ENCODE results near the gene RBP5. TPM values are rescaled to one million over a fixed set of nuclear protein-coding genes. Genes with fewer than 3 reads are reported as not detected.

Gene RBP5
- total and polyA plus RNA-seq, 9 of the 15 experiments (the other 6 are each of a cell fraction or from before 2014, with no cell fraction given), result 8.6 to 22.5 (median 11.4) TPM

DNA sequence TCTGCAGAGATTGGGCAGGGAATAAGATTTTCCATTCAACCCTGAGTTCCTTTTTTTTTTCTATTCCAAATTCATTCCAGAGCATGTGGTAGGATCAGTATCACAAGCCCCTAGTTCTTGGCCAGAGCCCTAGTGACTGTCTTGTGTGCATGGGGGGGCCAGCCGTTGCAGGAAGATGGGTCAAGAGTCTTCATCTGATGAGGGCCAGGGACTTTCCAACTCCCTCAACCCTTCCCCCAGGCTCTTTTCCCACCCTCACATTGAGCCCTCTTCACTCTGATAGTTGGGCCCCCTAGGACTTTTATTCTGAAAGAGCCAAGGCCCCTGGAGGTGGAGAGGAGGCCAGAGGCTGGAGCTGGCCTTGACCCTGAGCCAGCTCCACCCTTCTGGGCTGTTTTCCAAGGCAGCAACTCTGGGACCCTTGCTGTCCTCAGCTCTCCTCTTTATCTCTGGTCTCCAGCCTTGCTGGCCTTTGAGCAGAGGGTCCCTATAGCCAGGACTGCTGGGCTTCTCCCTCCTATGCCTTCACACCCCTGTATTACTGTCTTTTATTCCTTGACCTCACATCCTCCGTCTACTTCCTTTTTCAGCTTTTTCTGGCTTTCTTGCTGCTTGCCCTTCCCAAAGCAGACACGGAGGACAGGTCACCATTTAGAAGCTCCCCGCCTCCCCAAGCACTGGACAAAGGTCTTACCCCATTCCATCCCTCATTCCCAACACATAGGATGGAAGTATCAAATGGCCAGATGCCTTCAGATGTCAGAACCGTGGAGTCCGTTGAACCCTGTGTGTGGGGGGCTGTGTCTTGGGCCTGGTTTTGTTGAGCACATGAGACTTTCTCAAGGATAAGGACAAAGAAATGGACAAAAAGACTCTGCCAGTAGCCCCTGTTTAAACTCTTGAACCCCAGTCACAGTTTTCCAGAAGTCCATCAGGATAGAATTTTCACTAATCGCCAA is 5.6 kb downstream of the RBP5 start (continued):
- TF ChIP-seq, protein P1, sequence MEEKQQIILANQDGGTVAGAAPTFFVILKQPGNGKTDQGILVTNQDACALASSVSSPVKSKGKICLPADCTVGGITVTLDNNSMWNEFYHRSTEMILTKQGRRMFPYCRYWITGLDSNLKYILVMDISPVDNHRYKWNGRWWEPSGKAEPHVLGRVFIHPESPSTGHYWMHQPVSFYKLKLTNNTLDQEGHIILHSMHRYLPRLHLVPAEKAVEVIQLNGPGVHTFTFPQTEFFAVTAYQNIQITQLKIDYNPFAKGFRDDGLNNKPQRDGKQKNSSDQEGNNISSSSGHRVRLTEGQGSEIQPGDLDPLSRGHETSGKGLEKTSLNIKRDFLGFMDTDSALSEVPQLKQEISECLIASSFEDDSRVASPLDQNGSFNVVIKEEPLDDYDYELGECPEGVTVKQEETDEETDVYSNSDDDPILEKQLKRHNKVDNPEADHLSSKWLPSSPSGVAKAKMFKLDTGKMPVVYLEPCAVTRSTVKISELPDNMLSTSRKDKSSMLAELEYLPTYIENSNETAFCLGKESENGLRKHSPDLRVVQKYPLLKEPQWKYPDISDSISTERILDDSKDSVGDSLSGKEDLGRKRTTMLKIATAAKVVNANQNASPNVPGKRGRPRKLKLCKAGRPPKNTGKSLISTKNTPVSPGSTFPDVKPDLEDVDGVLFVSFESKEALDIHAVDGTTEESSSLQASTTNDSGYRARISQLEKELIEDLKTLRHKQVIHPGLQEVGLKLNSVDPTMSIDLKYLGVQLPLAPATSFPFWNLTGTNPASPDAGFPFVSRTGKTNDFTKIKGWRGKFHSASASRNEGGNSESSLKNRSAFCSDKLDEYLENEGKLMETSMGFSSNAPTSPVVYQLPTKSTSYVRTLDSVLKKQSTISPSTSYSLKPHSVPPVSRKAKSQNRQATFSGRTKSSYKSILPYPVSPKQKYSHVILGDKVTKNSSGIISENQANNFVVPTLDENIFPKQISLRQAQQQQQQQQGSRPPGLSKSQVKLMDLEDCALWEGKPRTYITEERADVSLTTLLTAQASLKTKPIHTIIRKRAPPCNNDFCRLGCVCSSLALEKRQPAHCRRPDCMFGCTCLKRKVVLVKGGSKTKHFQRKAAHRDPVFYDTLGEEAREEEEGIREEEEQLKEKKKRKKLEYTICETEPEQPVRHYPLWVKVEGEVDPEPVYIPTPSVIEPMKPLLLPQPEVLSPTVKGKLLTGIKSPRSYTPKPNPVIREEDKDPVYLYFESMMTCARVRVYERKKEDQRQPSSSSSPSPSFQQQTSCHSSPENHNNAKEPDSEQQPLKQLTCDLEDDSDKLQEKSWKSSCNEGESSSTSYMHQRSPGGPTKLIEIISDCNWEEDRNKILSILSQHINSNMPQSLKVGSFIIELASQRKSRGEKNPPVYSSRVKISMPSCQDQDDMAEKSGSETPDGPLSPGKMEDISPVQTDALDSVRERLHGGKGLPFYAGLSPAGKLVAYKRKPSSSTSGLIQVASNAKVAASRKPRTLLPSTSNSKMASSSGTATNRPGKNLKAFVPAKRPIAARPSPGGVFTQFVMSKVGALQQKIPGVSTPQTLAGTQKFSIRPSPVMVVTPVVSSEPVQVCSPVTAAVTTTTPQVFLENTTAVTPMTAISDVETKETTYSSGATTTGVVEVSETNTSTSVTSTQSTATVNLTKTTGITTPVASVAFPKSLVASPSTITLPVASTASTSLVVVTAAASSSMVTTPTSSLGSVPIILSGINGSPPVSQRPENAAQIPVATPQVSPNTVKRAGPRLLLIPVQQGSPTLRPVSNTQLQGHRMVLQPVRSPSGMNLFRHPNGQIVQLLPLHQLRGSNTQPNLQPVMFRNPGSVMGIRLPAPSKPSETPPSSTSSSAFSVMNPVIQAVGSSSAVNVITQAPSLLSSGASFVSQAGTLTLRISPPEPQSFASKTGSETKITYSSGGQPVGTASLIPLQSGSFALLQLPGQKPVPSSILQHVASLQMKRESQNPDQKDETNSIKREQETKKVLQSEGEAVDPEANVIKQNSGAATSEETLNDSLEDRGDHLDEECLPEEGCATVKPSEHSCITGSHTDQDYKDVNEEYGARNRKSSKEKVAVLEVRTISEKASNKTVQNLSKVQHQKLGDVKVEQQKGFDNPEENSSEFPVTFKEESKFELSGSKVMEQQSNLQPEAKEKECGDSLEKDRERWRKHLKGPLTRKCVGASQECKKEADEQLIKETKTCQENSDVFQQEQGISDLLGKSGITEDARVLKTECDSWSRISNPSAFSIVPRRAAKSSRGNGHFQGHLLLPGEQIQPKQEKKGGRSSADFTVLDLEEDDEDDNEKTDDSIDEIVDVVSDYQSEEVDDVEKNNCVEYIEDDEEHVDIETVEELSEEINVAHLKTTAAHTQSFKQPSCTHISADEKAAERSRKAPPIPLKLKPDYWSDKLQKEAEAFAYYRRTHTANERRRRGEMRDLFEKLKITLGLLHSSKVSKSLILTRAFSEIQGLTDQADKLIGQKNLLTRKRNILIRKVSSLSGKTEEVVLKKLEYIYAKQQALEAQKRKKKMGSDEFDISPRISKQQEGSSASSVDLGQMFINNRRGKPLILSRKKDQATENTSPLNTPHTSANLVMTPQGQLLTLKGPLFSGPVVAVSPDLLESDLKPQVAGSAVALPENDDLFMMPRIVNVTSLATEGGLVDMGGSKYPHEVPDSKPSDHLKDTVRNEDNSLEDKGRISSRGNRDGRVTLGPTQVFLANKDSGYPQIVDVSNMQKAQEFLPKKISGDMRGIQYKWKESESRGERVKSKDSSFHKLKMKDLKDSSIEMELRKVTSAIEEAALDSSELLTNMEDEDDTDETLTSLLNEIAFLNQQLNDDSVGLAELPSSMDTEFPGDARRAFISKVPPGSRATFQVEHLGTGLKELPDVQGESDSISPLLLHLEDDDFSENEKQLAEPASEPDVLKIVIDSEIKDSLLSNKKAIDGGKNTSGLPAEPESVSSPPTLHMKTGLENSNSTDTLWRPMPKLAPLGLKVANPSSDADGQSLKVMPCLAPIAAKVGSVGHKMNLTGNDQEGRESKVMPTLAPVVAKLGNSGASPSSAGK (IDR thresholded peaks at IDR 0.05), result no peak
- no peak for TF ChIP-seq RBM25 (IDR thresholded peaks at IDR 0.05; ENCODE audit: low read depth, low read length, severe bottlenecking)
- no peak for TF ChIP-seq PCBP1 (IDR thresholded peaks at IDR 0.05; ENCODE audit: low read depth, low read length, poor library complexity, severe bottlenecking)
- no peak for TF ChIP-seq DACH1 (IDR thresholded peaks at IDR 0.05; ENCODE audit: partially characterized antibody)
- TF ChIP-seq, protein P2, sequence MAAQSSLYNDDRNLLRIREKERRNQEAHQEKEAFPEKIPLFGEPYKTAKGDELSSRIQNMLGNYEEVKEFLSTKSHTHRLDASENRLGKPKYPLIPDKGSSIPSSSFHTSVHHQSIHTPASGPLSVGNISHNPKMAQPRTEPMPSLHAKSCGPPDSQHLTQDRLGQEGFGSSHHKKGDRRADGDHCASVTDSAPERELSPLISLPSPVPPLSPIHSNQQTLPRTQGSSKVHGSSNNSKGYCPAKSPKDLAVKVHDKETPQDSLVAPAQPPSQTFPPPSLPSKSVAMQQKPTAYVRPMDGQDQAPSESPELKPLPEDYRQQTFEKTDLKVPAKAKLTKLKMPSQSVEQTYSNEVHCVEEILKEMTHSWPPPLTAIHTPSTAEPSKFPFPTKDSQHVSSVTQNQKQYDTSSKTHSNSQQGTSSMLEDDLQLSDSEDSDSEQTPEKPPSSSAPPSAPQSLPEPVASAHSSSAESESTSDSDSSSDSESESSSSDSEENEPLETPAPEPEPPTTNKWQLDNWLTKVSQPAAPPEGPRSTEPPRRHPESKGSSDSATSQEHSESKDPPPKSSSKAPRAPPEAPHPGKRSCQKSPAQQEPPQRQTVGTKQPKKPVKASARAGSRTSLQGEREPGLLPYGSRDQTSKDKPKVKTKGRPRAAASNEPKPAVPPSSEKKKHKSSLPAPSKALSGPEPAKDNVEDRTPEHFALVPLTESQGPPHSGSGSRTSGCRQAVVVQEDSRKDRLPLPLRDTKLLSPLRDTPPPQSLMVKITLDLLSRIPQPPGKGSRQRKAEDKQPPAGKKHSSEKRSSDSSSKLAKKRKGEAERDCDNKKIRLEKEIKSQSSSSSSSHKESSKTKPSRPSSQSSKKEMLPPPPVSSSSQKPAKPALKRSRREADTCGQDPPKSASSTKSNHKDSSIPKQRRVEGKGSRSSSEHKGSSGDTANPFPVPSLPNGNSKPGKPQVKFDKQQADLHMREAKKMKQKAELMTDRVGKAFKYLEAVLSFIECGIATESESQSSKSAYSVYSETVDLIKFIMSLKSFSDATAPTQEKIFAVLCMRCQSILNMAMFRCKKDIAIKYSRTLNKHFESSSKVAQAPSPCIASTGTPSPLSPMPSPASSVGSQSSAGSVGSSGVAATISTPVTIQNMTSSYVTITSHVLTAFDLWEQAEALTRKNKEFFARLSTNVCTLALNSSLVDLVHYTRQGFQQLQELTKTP (IDR thresholded peaks at IDR 0.05; ENCODE audit: low read depth in 1 of 2, partially characterized antibody in 2 of 2), result no peak
- TF ChIP-seq CREM (IDR thresholded peaks at IDR 0.05; ENCODE audit: low read depth), result 0 out of 2 replicates have a peak, but pooled peaks have one; percentile 20
